Testis (tissue), 3 donors: Measurements from ENCODE around the gene AIPL1. TPM values are rescaled to one million over a fixed set of nuclear protein-coding genes. Genes with fewer than 3 reads are reported as not detected.

Experiments used
- DNase-seq: peaks from one replicate; pipeline ENCODE4 v3.0.0-alpha.2; 2019
- H3K27ac ChIP-seq, 2 donors: fragments of 200-600 bp; sonication (generic); one replicate each; pipeline ENCODE4 v1.5.1; 2019
- H3K27me3 ChIP-seq: fragments of 200-600 bp; sonication (generic); one replicate; pipeline ENCODE4 v1.5.1; 2019
- H3K36me3 ChIP-seq: fragments of 200-600 bp; sonication (generic); one replicate; pipeline ENCODE4 v1.5.1; 2017; ENCODE audit warnings: low read depth; ENCODE audit errors: missing control alignments
- H3K4me1 ChIP-seq: fragments of 200-600 bp; sonication (generic); one replicate; pipeline ENCODE4 v1.5.1; 2019
- H3K4me3 ChIP-seq, 2 donors: fragments of 200-600 bp; sonication (generic); one replicate each; pipeline ENCODE4 v1.5.1; 2017 to 2019
- H3K9me3 ChIP-seq: fragments of 200-600 bp; sonication (generic); one replicate; pipeline ENCODE4 v1.5.1; 2017
- POLR2A ChIP-seq: fragments of 450-650 bp; IDR thresholded peaks from one replicate; pipeline ENCODE4 v1.6.1; 2017; ENCODE audit warnings: antibody characterized with exemption, mild to moderate bottlenecking, moderate library complexity
- WGBS, 2 donors: methylation state at CpG; one replicate each; pipeline ENCODE4 v1.1.5; 2018; 5-methylcytosine and 5-hydroxymethylcytosine counted together
- intact Hi-C: fragments of 100-400 bp; cut with DNase I; formaldehyde crosslinking; loops from one replicate; pipeline ENCODE4 v1.15.1; 2023; ENCODE audit warnings: low total_unique reads
- polyA plus RNA-seq: library from polyadenylated mRNA; stranded (reverse); fragments of 350-450 nt; fragmentation: Illumina TruSeq; extraction: RNeasy Lipid Tissue Mini Kit (QIAGEN cat#74804); gene quantifications from one replicate; pipeline ENCODE4 v1.2.3, GENCODE V29; 2014; ENCODE audit warnings: low read depth, low replicate concordance; ENCODE audit not compliant: insufficient read depth
- total RNA-seq, 2 donors: library from RNA; depleted of rRNA; stranded (reverse); fragments of >200 nt; gene quantifications; one replicate each; pipeline ENCODE4 v1.2.3, GENCODE V29; 2016
- TF ChIP-seq, protein P1 (sequence below), 3 experiments: fragments of 450-650 bp in 2 of 3; fragments of 200-600 bp in 1 of 3; sonication (generic) in 1 of 3; IDR thresholded peaks; one replicate each; pipeline ENCODE4 v1.5.1; 2016 to 2019; ENCODE audit warnings: antibody characterized with exemption in 3 of 3, mild to moderate bottlenecking in 2 of 3, moderate library complexity in 1 of 3

Gene AIPL1
- total and polyA plus RNA-seq, 3 donors from 2014 or later: 0.37 to 1.0 (median 0.49) TPM

DNA sequence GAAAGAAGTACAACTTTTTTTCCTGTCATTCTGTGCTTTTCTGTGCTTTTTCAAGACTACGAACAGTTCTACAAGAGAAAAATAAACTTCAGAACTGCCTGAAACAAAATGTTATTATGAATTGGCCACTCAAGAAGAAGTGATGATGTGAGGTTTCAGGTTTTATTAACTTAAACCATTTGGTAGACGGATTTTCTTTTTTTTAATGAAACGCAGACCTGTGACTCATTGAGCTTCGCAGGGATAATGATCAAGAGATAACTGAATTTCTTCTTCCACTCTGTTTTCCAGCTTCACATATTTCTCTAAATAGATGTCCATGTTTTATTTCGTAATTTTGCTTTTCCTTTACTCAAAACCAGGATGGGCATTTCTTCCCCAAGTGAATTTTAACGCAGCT, 32.7 kb downstream of the AIPL1 start:
- H3K9me3 ChIP-seq: no peaks in the 10 kb centered on the region
- no peak for TF ChIP-seq POLR2A
- TF ChIP-seq, protein P1, sequence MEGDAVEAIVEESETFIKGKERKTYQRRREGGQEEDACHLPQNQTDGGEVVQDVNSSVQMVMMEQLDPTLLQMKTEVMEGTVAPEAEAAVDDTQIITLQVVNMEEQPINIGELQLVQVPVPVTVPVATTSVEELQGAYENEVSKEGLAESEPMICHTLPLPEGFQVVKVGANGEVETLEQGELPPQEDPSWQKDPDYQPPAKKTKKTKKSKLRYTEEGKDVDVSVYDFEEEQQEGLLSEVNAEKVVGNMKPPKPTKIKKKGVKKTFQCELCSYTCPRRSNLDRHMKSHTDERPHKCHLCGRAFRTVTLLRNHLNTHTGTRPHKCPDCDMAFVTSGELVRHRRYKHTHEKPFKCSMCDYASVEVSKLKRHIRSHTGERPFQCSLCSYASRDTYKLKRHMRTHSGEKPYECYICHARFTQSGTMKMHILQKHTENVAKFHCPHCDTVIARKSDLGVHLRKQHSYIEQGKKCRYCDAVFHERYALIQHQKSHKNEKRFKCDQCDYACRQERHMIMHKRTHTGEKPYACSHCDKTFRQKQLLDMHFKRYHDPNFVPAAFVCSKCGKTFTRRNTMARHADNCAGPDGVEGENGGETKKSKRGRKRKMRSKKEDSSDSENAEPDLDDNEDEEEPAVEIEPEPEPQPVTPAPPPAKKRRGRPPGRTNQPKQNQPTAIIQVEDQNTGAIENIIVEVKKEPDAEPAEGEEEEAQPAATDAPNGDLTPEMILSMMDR (IDR thresholded peaks at IDR 0.05): no peak
- no peaks in the 10 kb centered on the region for H3K36me3 ChIP-seq
- H3K27ac ChIP-seq: no peak overlapping the region
- WGBS, 2 donors: 85 to 88% methylated on average over 6 of the region's 6 CpGs
- H3K4me3 ChIP-seq: no peak overlapping the region
- no peaks in the 10 kb centered on the region for H3K4me1 ChIP-seq
- intact Hi-C loops: no loop called here
- no peaks in the 10 kb centered on the region for H3K27me3 ChIP-seq
- no peak for DNase-seq

DNA sequence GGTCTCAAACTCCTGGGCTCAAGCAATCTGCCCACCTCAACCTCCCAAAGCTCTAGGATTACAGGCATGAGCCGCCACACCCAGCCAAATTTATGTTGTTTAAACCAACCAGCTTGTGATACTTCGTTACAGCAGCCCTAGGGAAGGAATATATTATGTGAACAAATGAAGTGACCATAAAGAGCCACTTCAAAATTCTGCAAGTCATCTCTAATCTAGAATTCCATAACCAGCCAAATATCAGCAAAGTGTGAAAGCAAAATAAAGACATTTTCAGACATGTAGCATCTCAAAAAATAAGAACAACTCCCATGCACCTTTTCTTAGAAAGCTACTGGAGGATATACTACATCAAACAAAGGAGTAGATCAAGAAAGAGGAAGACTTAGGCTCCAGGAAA, 36.0 kb downstream of the AIPL1 start:
- Histone ChIP-seq H3K36me3 (no peaks in the 10 kb centered on the region), H3K4me1 (no peaks in the 10 kb centered on the region), H3K9me3 (no peaks in the 10 kb centered on the region), H3K4me3 (no peak overlapping the region), H3K27ac (no peak overlapping the region), H3K27me3 (no peaks in the 10 kb centered on the region)
- no peak for DNase-seq
- WGBS, 2 donors: 82 to 87% methylated on average over 2 of the region's 2 CpGs
- TF ChIP-seq, protein P1 (IDR thresholded peaks at IDR 0.05): no peak
- TF ChIP-seq POLR2A: no peak
- intact Hi-C loops: no loop called here

DNA sequence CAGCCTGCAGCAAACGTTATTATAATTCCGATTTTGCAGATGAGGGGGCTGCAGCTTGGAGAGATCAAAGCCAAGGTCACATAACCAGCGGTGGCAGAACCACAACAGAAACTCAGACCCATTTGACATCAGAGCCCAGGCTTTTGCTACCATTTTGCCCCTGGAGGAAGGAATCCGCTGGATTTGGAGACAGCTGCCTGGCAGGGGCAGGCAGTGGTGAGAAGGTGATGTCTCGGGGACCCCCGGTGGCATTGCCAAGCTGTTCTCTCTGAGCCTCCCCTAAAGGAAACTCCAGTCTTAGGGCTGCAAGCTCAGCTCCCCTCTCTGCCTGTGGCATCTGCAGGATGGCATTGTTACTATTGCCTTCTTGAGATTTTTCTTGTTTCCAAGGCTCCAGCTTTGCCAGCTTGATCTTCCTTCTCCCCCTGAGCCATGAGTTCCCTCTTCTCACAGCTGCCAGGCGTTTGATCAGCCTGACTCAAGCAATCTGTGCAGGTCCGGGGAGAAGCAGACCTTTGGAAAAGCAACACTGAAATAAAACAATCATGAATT, 40.8 kb downstream of the AIPL1 start:
- no peak overlapping the region for H3K4me3 ChIP-seq
- H3K9me3 ChIP-seq: no peaks in the 10 kb centered on the region
- no peak for DNase-seq
- no peak overlapping the region for H3K27ac ChIP-seq
- TF ChIP-seq, protein P1 (IDR thresholded peaks at IDR 0.05): no peak
- no peak for TF ChIP-seq POLR2A
- intact Hi-C loops: no loop called here
- no peaks in the 10 kb centered on the region for H3K27me3 ChIP-seq
- no peaks in the 10 kb centered on the region for H3K4me1 ChIP-seq
- 30 to 40% methylated on average over 8 of the region's 8 CpGs for WGBS, 2 donors
- H3K36me3 ChIP-seq: no peaks in the 10 kb centered on the region

DNA sequence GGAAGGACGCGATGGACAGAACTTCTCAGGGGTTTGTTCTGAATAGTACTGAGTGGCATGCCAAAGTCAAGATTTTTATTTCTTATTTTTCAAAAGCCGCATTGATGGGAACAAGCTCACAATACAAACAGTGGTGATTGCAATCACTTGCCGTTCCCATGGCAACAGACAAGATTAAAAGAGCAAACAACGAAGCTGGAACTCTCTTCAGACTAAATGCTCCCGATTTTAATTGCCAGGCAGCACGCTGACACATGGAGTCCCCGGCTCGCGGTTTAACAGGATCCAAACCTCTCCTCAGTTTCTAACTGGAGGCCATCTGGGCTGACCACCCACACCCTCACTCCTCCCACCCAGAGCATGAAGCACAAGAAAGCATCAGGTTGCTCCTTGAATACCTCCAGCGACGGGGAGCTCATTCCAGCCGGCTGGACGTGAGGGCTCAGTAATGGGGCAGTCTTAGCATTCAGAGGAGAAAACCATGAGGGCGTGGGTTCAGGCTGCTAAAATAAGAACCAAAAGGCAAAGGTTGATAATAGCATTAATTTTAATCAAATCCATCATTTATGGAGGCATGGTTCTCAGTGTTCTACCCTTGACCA, 41.5 kb downstream of the AIPL1 start:
- no peaks in the 10 kb centered on the region for H3K4me1 ChIP-seq
- intact Hi-C loops: no loop called here
- no peaks in the 10 kb centered on the region for H3K9me3 ChIP-seq
- H3K27me3 ChIP-seq: no peaks in the 10 kb centered on the region
- TF ChIP-seq, protein P1 (IDR thresholded peaks at IDR 0.05): no peak
- no peak for TF ChIP-seq POLR2A
- no peak overlapping the region for H3K27ac ChIP-seq
- 64% methylated on average over 15 of the region's 15 CpGs for WGBS, 2 donors
- H3K4me3 ChIP-seq: no peak overlapping the region
- DNase-seq: no peak
- no peaks in the 10 kb centered on the region for H3K36me3 ChIP-seq
